Fibroblast of lung (primary cell): ENCODE measurements around the gene MAP4K4.

Source experiments
- EZH2 ChIP-seq: IDR thresholded peaks from 2 replicates; pipeline ENCODE4 v1.5.1; 2012; ENCODE audit warnings: low read length, control low read depth, mild to moderate bottlenecking; ENCODE audit errors: missing control alignments
- TF ChIP-seq, protein P1 (sequence below), 2 donors: IDR thresholded peaks in 1 of 2; conservative IDR thresholded peaks in 1 of 2; 1 replicate in 1 of 2; 2 replicates in 1 of 2; pipeline ENCODE4 v1.5.1; 2011 to 2012; ENCODE audit warnings: low read length in 2 of 2, control low read depth in 1 of 2, inconsistent platforms in 1 of 2, low read depth in 1 of 2, mild to moderate bottlenecking in 1 of 2

DNA sequence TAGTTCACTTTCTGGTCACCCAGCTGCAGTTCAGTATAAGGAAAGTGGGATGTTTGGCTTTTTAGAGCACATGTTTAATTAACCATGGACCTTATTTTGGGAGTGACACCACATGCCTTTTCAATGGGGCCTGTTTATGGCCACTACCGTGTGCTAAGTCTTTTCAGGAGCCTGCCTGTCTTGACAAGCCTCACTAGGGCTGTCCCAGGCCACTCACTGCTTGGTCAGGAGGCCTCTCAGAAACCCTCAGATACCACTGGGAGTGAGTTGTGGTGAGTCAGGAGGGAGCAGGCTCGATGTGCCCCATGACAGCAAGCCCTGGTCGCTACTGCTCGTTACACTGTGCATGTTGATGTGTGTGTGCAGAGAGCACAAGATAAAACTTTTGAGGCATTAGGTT is 123.0 kb downstream of the MAP4K4 start:
- TF ChIP-seq, protein P1, sequence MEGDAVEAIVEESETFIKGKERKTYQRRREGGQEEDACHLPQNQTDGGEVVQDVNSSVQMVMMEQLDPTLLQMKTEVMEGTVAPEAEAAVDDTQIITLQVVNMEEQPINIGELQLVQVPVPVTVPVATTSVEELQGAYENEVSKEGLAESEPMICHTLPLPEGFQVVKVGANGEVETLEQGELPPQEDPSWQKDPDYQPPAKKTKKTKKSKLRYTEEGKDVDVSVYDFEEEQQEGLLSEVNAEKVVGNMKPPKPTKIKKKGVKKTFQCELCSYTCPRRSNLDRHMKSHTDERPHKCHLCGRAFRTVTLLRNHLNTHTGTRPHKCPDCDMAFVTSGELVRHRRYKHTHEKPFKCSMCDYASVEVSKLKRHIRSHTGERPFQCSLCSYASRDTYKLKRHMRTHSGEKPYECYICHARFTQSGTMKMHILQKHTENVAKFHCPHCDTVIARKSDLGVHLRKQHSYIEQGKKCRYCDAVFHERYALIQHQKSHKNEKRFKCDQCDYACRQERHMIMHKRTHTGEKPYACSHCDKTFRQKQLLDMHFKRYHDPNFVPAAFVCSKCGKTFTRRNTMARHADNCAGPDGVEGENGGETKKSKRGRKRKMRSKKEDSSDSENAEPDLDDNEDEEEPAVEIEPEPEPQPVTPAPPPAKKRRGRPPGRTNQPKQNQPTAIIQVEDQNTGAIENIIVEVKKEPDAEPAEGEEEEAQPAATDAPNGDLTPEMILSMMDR (conservative IDR thresholded peaks at IDR 0.05 in 1 of 2, IDR thresholded peaks at IDR 0.05 in 1 of 2; ENCODE audit: low read depth in 1 of 2, low read length in 2 of 2) = no peak
- no peak for TF ChIP-seq EZH2
